ENCODE results near the gene FADS2. TPM values are rescaled to one million over a fixed set of nuclear protein-coding genes. Genes with fewer than 3 reads are reported as not detected.

FADS2 gene
- total and polyA plus RNA-seq, 2 of the 13 experiments (the other 11 are each of a cell fraction or from before 2014, with no cell fraction given), result 90.1 to 124 TPM

GRCh38 chr11:61827571-61828378, at the start of gene FADS2 (continued):
- no peak for TF ChIP-seq ZSCAN5A (CRISPR knock-in tag; IDR thresholded peaks at IDR 0.05; ENCODE audit: borderline replicate concordance)
- TF ChIP-seq ZNF234 (CRISPR knock-in tag; conservative IDR thresholded peaks at IDR 0.05), result no peak
- no peak for TF ChIP-seq FOXC1 (CRISPR knock-in tag; IDR thresholded peaks at IDR 0.05; ENCODE audit: borderline replicate concordance)
- no peak for TF ChIP-seq ZNF713 (CRISPR knock-in tag; IDR thresholded peaks at IDR 0.05)
- TF ChIP-seq USF2 (IDR thresholded peaks at IDR 0.05; ENCODE audit: low read depth, low read length), result no peak
- TF ChIP-seq USF2 (CRISPR knock-in tag; IDR thresholded peaks at IDR 0.05; ENCODE audit: borderline replicate concordance), result no peak
- no peak for TF ChIP-seq KAT8 (CRISPR knock-in tag; IDR thresholded peaks at IDR 0.05)
- no peak for TF ChIP-seq MLXIP (CRISPR knock-in tag; IDR thresholded peaks at IDR 0.05; ENCODE audit: borderline replicate concordance)
- no peak for TF ChIP-seq HNRNPLL (IDR thresholded peaks at IDR 0.05; ENCODE audit: low read depth, low read length, poor library complexity, severe bottlenecking)
- TF ChIP-seq ARID3A (IDR thresholded peaks at IDR 0.05; ENCODE audit: low read depth, low read length), result no peak
- TF ChIP-seq SALL2 (CRISPR knock-in tag; IDR thresholded peaks at IDR 0.05), result no peak
- TF ChIP-seq RBM22 (optimal IDR thresholded peaks at IDR 0.05; ENCODE audit: low read length), result no peak
- no peak; the same call in 1 of the 2 replicates for TF ChIP-seq NR2C2 (CRISPR knock-in tag; IDR thresholded peaks at IDR 0.05; ENCODE audit: borderline replicate concordance)
- no peak for TF ChIP-seq ZNF253 (CRISPR knock-in tag; IDR thresholded peaks at IDR 0.05; ENCODE audit: borderline replicate concordance)
- TF ChIP-seq MAFG (CRISPR knock-in tag; IDR thresholded peaks at IDR 0.05), result no peak
- TF ChIP-seq ZNF34 (CRISPR knock-in tag; IDR thresholded peaks at IDR 0.05; ENCODE audit: borderline replicate concordance), result no peak
- peak; percentile 56; the same call in 1 of the 2 replicates for TF ChIP-seq TFDP1 (CRISPR knock-in tag; IDR thresholded peaks at IDR 0.05; ENCODE audit: borderline replicate concordance)

All from HepG2 (cell line).